NT2/D1 (cell line): ENCODE results near the gene MAST4.

Source experiments
- DNase-seq: peaks from one replicate; pipeline ENCODE4 v3.0.0-alpha.2; 2011; ENCODE audit warnings: low read depth, low spot score
- H3K27me3 ChIP-seq: 2 replicates; pipeline ENCODE4 v1.6.0; 2011; ENCODE audit warnings: mild to moderate bottlenecking; ENCODE audit not compliant: insufficient read length, insufficient read depth
- H3K36me3 ChIP-seq: 2 replicates; pipeline ENCODE4 v1.6.1; 2011; ENCODE audit warnings: mild to moderate bottlenecking, low read length, mixed read lengths; ENCODE audit not compliant: insufficient read depth, insufficient read length
- H3K4me1 ChIP-seq: 2 replicates; pipeline ENCODE4 v1.5.1; 2011; ENCODE audit not compliant: insufficient read depth, insufficient read length
- H3K4me3 ChIP-seq: 2 replicates; pipeline ENCODE4 v1.5.1; 2011; ENCODE audit warnings: low read depth; ENCODE audit not compliant: insufficient read length
- H3K9ac ChIP-seq: 2 replicates; pipeline ENCODE4 v1.6.0; 2011; ENCODE audit warnings: low read depth; ENCODE audit not compliant: insufficient read length
- H3K9me3 ChIP-seq: 2 replicates; pipeline ENCODE4 v1.5.1; 2011; ENCODE audit warnings: mild to moderate bottlenecking, low read length; ENCODE audit not compliant: insufficient read depth
- SUZ12 ChIP-seq: IDR thresholded peaks from 2 replicates; pipeline ENCODE4 v1.6.1; 2011; ENCODE audit not compliant: insufficient read length, insufficient read depth; ENCODE audit errors: extremely low read depth
- YY1 ChIP-seq: IDR thresholded peaks from 2 replicates; pipeline ENCODE4 v1.6.1; 2011; ENCODE audit not compliant: insufficient read length, insufficient read depth
- ZNF274 ChIP-seq: IDR thresholded peaks from 2 replicates; pipeline ENCODE4 v1.6.1; 2011; ENCODE audit warnings: mild to moderate bottlenecking, low read depth, low read length

MAST4 gene

DNA sequence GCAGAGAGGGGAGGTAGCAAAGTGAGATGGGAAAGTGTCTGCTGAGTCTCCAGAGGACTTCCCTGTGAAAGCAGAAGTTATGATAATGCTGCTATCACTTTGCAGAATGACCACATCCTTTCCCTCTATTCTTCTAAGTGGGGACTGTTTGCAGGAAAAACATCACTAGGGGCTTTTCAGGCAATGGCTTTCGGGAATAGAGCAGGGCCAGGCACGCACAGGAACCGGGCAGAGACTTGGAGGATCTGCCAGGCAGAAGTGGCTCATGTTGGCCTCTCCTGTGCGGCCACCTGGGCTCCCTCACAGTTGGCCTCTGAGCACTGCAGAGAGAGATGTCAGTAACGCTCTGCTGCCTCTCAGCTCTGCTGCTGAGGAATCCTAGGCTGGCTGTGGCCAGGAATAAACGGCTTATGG, 214.7 kb downstream of the MAST4 start:
- TF ChIP-seq YY1 = no peak
- TF ChIP-seq ZNF274 = no peak
- no peak for TF ChIP-seq SUZ12

GRCh38 chr5:66812291-66812690, 216.1 kb downstream of the MAST4 start:
- no peak overlapping the region for H3K4me3 ChIP-seq

More for the DNA sequence above, 214.7 kb downstream of the MAST4 start:
- Histone ChIP-seq H3K27me3 (no peaks in the 10 kb centered on the region), H3K4me1 (no peaks in the 10 kb centered on the region), H3K4me3 (no peak overlapping the region), H3K36me3 (no peaks in the 10 kb centered on the region), H3K9ac (no peak overlapping the region), H3K9me3 (no peaks in the 10 kb centered on the region)
- DNase-seq = no peak

DNA sequence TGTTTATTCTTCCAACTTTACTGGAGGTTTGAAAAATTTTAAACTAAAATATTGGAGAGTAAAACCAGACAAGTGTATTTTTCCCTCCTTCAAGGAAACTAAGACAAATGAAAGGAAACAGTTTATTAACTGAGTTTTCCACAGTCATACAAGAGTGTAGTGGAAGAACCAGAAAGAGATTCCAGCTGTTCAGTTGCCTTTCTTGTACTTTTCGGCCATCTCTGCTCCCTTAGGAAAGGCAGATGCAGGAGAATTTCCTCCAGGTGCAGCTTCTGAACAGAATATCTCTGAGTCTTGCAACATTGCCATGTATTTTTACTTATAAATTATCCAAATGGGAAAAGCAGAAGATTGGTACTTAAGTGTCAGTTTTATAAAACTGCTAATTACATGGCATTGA, 217.1 kb downstream of the MAST4 start:
- no peak overlapping the region for H3K4me3 ChIP-seq
- H3K9ac ChIP-seq = no peak overlapping the region
- H3K4me1 ChIP-seq = no peaks in the 10 kb centered on the region
- no peaks in the 10 kb centered on the region for H3K36me3 ChIP-seq
- no peaks in the 10 kb centered on the region for H3K27me3 ChIP-seq
- no peak for DNase-seq
- TF ChIP-seq YY1 = no peak
- no peak for TF ChIP-seq SUZ12
- no peak for TF ChIP-seq ZNF274
- H3K9me3 ChIP-seq = no peaks in the 10 kb centered on the region

More at GRCh38 chr5:66812291-66812690, 216.1 kb downstream of the MAST4 start:
- Histone ChIP-seq H3K9ac (no peak overlapping the region), H3K4me1 (no peaks in the 10 kb centered on the region), H3K36me3 (no peaks in the 10 kb centered on the region), H3K27me3 (no peaks in the 10 kb centered on the region), H3K9me3 (no peaks in the 10 kb centered on the region)
- no peak for DNase-seq
- TF ChIP-seq ZNF274 = no peak
- no peak for TF ChIP-seq YY1
- TF ChIP-seq SUZ12 = no peak

- no peaks in the 10 kb centered on the region for H3K4me1 ChIP-seq
- peak; percentile 30 for DNase-seq
Observed at GRCh38 chr5:66814146-66814991, 218.2 kb downstream of the MAST4 start.

GRCh38 chr5:66818304-66818934, 222.2 kb downstream of the MAST4 start:
- H3K4me1 ChIP-seq = no peaks in the 10 kb centered on the region
- no peaks in the 10 kb centered on the region for H3K27me3 ChIP-seq
- no peaks in the 10 kb centered on the region for H3K9me3 ChIP-seq
- no peak overlapping the region for H3K4me3 ChIP-seq
- H3K9ac ChIP-seq = no peak overlapping the region
- no peak for DNase-seq
- no peaks in the 10 kb centered on the region for H3K36me3 ChIP-seq
- no peak for TF ChIP-seq YY1
- no peak for TF ChIP-seq SUZ12
- no peak for TF ChIP-seq ZNF274

More at GRCh38 chr5:66814146-66814991, 218.2 kb downstream of the MAST4 start:
- Histone ChIP-seq H3K36me3 (no peaks in the 10 kb centered on the region), H3K9ac (no peak overlapping the region), H3K9me3 (no peaks in the 10 kb centered on the region), H3K27me3 (no peaks in the 10 kb centered on the region), H3K4me3 (no peak overlapping the region)
- no peak for TF ChIP-seq YY1
- TF ChIP-seq SUZ12 = no peak
- TF ChIP-seq ZNF274 = no peak

DNA sequence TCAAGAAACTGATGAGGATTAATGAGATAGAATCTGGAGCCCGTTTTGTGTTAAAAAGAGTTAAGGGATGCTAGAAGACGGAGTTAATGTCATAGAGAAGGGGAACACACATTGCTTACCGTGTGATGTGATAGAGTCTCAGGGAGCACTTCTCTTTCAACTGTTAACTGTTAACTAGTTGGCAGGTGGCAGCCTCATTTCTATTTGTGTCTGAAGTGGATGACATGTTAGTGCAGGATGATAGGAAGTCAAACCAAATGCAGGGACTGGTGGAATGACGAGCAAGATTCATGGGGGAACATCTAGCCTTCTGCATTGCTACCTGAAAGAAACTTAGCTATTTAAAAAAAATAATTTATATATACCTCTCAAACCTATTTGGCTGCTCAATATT, 222.7 kb downstream of the MAST4 start:
- Histone ChIP-seq H3K9me3 (no peaks in the 10 kb centered on the region), H3K4me3 (no peak overlapping the region), H3K4me1 (no peaks in the 10 kb centered on the region), H3K9ac (no peak overlapping the region), H3K36me3 (no peaks in the 10 kb centered on the region), H3K27me3 (no peaks in the 10 kb centered on the region)
- DNase-seq = no peak
- TF ChIP-seq SUZ12 = no peak
- TF ChIP-seq ZNF274 = no peak
- TF ChIP-seq YY1 = no peak

DNA sequence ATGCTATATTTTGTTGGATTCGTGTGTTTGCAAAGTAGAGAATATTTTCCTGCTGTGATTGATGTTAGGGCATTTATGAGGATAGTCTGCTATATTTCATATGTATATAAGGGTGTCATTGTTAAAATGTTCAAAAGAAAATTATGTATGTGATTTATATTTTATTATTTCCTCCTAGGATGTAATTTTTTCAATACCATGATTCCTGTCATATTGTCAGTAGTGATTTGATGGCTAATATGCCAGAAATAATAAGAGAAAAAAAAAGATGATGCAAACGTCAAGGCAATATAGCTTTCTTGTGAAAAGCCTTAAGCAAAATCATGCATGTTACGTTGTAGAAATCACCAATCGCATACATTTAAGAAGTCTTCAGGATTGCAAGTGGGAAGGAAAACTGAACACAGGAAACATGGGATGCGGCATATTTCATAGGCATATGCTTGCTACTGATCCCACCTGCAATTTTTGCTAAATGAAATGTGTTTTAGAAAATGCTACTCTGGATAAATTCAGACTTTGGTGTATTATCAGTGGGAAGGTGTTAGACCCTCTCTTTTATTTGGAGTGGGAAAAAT, 224.5 kb downstream of the MAST4 start:
- Histone ChIP-seq H3K4me3 (no peak overlapping the region), H3K36me3 (no peaks in the 10 kb centered on the region)

More for the DNA sequence above, 224.5 kb downstream of the MAST4 start:
- DNase-seq = no peak
- H3K9ac ChIP-seq = no peak overlapping the region
- TF ChIP-seq YY1 = no peak
- TF ChIP-seq ZNF274 = no peak
- no peak for TF ChIP-seq SUZ12
- no peaks in the 10 kb centered on the region for H3K9me3 ChIP-seq
- H3K4me1 ChIP-seq = no peaks in the 10 kb centered on the region
- H3K27me3 ChIP-seq = no peaks in the 10 kb centered on the region
